Lung (tissue), 12 donors: ENCODE results near the gene RRP1B. TPM values are rescaled to one million over a fixed set of nuclear protein-coding genes. Genes with fewer than 3 reads are reported as not detected.

Source experiments
- ATAC-seq: fragments of 200-7000 bp; cut with Tn5 transposase; one replicate; pipeline ENCODE4 v1.9.1; 2020; ENCODE audit warnings: moderate number of reproducible peaks; ENCODE audit not compliant: insufficient read depth, low FRiP score
- DNase-seq, 3 donors: peaks; one replicate each; pipeline ENCODE4 v3.0.0-alpha.2; 2013 to 2017
- H3K27ac ChIP-seq, 2 donors: one replicate each; pipeline ENCODE4 v1.5.1; 2013; ENCODE audit warnings: mild to moderate bottlenecking in 2 of 2, moderate library complexity in 2 of 2, control low read depth in 1 of 2, inconsistent platforms in 1 of 2, low read depth in 1 of 2, low read length in 1 of 2
- H3K27me3 ChIP-seq, 3 donors: one replicate each; pipeline ENCODE4 v1.5.1; 2013; ENCODE audit warnings: low read length in 2 of 3; ENCODE audit not compliant: control insufficient read depth in 3 of 3, insufficient read depth in 3 of 3
- H3K36me3 ChIP-seq, 4 donors: one replicate each; pipeline ENCODE4 v1.5.1; 2013; ENCODE audit warnings: low read length in 4 of 4, mild to moderate bottlenecking in 1 of 4, moderate library complexity in 1 of 4; ENCODE audit not compliant: control insufficient read depth in 4 of 4, insufficient read depth in 4 of 4
- H3K4me1 ChIP-seq, 5 donors: one replicate each; pipeline ENCODE4 v1.5.1; 2013; ENCODE audit warnings: low read length in 5 of 5, mild to moderate bottlenecking in 2 of 5, moderate library complexity in 1 of 5; ENCODE audit not compliant: control insufficient read depth in 5 of 5, insufficient read depth in 5 of 5
- H3K4me3 ChIP-seq: one replicate; pipeline ENCODE4 v1.5.1; 2013; ENCODE audit warnings: mild to moderate bottlenecking, control low read depth, moderate library complexity
- H3K9ac ChIP-seq, 2 donors: one replicate each; pipeline ENCODE4 v1.5.1; 2013; ENCODE audit warnings: low read length in 2 of 2, control low read depth in 1 of 2; ENCODE audit not compliant: insufficient read depth in 1 of 2
- H3K9me3 ChIP-seq, 4 donors: one replicate each; pipeline ENCODE4 v1.5.1; 2013; ENCODE audit warnings: low read length in 3 of 4, mild to moderate bottlenecking in 1 of 4, moderate library complexity in 1 of 4; ENCODE audit not compliant: control insufficient read depth in 4 of 4, insufficient read depth in 3 of 4
- WGBS, 2 donors: extraction: QIAGEN DNeasy Blood & Tissue Kit; methylation state at CpG; one replicate each; pipeline ENCODE4 v1.1.7; 2013; 5-methylcytosine and 5-hydroxymethylcytosine counted together
- polyA plus RNA-seq, 2 donors: library from polyadenylated mRNA; stranded (reverse); fragments of 200-250 nt; gene quantifications; one replicate each; pipeline ENCODE4 v1.2.1, GENCODE V29; 2013
- total RNA-seq, 2 donors: library from RNA; depleted of rRNA in 1 of 2; stranded (reverse); fragments of >200 nt in 1 of 2; gene quantifications; one replicate each; pipeline ENCODE4 v1.2.1, GENCODE V29; 2014 to 2021
- TF ChIP-seq, protein P1 (sequence below): IDR thresholded peaks from 2 replicates; pipeline ENCODE4 v1.5.1; 2012; ENCODE audit warnings: mild to moderate bottlenecking; ENCODE audit errors: control extremely low read depth, extremely low read depth
- donor health status: control.
- donor health status: control.
- donor health status: Bipolar disorder and iron deficiency.
- donor health status: healthy.
- donor health status: DM: yes; HTN: yes; CAD: no.

RRP1B gene
- total and polyA plus RNA-seq, 4 donors = 6.4 to 18.1 (median 12.7) TPM

DNA sequence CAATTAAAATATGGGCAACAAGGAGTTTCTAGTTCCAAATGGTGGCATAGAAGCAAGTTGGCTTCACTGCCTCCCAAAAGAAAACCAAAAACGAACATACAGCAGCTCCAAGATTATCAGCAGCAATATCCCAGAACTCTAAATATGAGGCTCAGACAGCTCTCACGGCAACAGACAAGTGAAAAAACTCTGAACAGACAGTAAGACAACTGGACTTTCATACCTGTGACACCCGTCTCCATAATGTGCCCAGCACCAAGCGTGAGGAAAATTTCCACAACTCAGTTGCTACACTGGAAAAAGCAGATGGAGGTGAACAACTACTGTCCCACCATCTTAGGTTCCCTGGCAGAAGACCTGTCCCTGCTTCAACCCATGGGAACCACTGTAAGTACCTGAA lies 40.0 kb upstream of the RRP1B start:
- Histone ChIP-seq H3K4me3 (no peak overlapping the region), H3K9me3 (peaks cover 0 to 9% (median 2%) of the 10 kb centered on the region in 4 donors), H3K9ac (no peak overlapping the region), H3K4me1 (peaks cover 0 to 2% (median 0%) of the 10 kb centered on the region in 5 donors), H3K27me3 (no peaks in the 10 kb centered on the region), H3K36me3 (no peaks in the 10 kb centered on the region), H3K27ac (peak overlapping the region in 1 of 2 donors; percentile 22)
- WGBS, 2 donors = 90 to 94% methylated on average over 4 of the region's 4 CpGs
- DNase-seq (no peak), ATAC-seq (no peak)
- TF ChIP-seq, protein P1, sequence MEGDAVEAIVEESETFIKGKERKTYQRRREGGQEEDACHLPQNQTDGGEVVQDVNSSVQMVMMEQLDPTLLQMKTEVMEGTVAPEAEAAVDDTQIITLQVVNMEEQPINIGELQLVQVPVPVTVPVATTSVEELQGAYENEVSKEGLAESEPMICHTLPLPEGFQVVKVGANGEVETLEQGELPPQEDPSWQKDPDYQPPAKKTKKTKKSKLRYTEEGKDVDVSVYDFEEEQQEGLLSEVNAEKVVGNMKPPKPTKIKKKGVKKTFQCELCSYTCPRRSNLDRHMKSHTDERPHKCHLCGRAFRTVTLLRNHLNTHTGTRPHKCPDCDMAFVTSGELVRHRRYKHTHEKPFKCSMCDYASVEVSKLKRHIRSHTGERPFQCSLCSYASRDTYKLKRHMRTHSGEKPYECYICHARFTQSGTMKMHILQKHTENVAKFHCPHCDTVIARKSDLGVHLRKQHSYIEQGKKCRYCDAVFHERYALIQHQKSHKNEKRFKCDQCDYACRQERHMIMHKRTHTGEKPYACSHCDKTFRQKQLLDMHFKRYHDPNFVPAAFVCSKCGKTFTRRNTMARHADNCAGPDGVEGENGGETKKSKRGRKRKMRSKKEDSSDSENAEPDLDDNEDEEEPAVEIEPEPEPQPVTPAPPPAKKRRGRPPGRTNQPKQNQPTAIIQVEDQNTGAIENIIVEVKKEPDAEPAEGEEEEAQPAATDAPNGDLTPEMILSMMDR = no peak

DNA sequence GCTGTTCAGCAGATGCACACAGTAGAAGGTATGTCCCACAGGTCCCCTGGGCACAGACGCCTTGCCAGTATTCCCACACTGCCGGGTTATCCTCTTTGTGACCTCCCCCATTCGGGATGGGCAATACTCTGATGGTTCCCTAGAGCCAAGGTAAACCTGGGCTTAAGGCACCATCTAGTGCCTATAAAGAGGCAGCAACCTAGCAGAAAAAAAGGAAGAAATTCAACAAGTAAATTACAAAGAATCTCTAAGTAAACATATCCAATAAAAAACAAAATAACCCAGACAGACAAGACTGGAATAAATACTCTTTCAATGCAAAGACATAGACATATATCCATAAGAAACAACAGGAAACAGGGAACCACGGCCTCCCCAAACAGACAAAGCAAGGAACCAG lies 39.5 kb upstream of the RRP1B start:
- Histone ChIP-seq H3K27ac (no peak overlapping the region), H3K4me3 (no peak overlapping the region), H3K9ac (no peak overlapping the region), H3K4me1 (no peaks in the 10 kb centered on the region), H3K9me3 (peaks cover 0 to 9% (median 2%) of the 10 kb centered on the region in 4 donors), H3K27me3 (no peaks in the 10 kb centered on the region), H3K36me3 (no peaks in the 10 kb centered on the region)
- TF ChIP-seq, protein P1 = no peak
- DNase-seq (no peak), ATAC-seq (no peak)
- 87 to 91% methylated on average over 4 of the region's 4 CpGs for WGBS, 2 donors

DNA sequence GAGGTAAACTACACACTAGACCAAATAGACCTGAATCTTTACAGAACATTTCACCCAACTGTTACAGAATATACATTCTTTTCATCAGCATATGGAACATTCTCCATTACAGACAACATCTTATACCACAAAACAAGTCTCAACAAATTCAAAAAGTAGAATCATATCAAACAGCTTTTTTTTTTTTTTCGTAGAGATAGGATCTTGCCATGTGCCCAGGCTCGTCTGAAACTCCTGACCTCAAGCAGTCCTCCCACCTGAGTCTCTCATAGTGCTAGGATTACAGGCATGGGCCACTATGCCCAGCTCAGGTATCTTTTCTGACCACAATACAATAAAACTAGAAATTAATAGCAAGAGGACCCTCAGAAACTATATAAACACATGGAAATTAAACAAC lies 36.6 kb upstream of the RRP1B start:
- Histone ChIP-seq H3K36me3 (no peaks in the 10 kb centered on the region), H3K4me1 (peaks cover 0 to 2% (median 0%) of the 10 kb centered on the region in 5 donors), H3K27me3 (no peaks in the 10 kb centered on the region), H3K4me3 (no peak overlapping the region), H3K9me3 (peaks cover 0 to 9% (median 2%) of the 10 kb centered on the region in 4 donors), H3K9ac (no peak overlapping the region), H3K27ac (no peak overlapping the region)
- ATAC-seq (no peak), DNase-seq (no peak)
- WGBS, 2 donors = 89 to 92% methylated on average over 2 of the region's 2 CpGs
- TF ChIP-seq, protein P1 = no peak

DNA sequence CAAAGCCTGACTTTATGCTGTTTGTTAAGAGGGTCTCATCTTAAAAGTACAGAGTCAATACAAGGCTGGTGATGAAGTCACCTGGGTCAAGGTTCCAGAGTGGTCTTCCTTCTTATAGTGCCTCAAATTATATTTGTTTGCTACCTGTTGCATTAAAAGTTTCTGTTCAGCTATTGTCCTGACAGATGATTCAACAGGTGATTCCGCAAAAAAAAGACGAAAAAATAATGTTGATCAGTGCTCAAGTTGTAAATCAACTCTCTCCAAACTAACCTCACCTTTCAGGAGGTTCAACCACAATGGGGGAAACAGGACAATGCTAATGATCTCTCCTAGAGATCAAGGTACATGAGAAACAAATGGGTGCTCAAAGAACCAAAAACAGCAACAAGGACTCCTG lies 35.8 kb upstream of the RRP1B start:
- Histone ChIP-seq H3K27me3 (no peaks in the 10 kb centered on the region), H3K4me3 (no peak overlapping the region), H3K9me3 (peaks cover 0 to 9% (median 3%) of the 10 kb centered on the region in 4 donors), H3K9ac (no peak overlapping the region), H3K27ac (no peak overlapping the region), H3K36me3 (no peaks in the 10 kb centered on the region), H3K4me1 (peaks cover 0 to 2% (median 0%) of the 10 kb centered on the region in 5 donors)
- no peak for ATAC-seq
- DNase-seq = no peak
- TF ChIP-seq, protein P1 = no peak
- WGBS, 2 donors = 96% methylated on average over 2 of the region's 2 CpGs
